GM23338 (cell line): ENCODE results near the gene MTCL1. TPM values are rescaled to one million over a fixed set of nuclear protein-coding genes. Genes with fewer than 3 reads are reported as not detected.

ENCODE experiments used
- ATAC-seq: fragments of 200-7000 bp; cut with Tn5 transposase; 3 replicates; pipeline ENCODE4 v1.9.1; 2020
- DNase-seq: peaks from one replicate; pipeline ENCODE4 v3.0.0-alpha.2; 2015; ENCODE audit warnings: low spot score
- H2AFZ ChIP-seq: fragments of 200-600 bp; sonication (generic); 2 replicates; pipeline ENCODE4 v1.8.0; 2016; ENCODE audit warnings: antibody characterized with exemption, mild to moderate bottlenecking, moderate library complexity
- H3F3A ChIP-seq: fragments of 200-600 bp; sonication (generic); replicated peaks from 2 replicates; pipeline ENCODE4 v1.8.0; 2017; ENCODE audit warnings: antibody characterized with exemption, mixed run types, low read depth
- H3K27ac ChIP-seq: fragments of 200-600 bp; sonication (generic); 2 replicates; pipeline ENCODE4 v1.6.1; 2016; ENCODE audit warnings: low read depth
- H3K27me3 ChIP-seq: fragments of 200-600 bp; sonication (generic); 2 replicates; pipeline ENCODE4 v1.8.0; 2016; ENCODE audit warnings: mild to moderate bottlenecking, mixed run types, moderate library complexity; ENCODE audit not compliant: insufficient read depth
- H3K36me3 ChIP-seq: fragments of 200-600 bp; sonication (generic); 2 replicates; pipeline ENCODE4 v1.8.0; 2016; ENCODE audit warnings: mild to moderate bottlenecking; ENCODE audit not compliant: insufficient read depth
- H3K4me1 ChIP-seq: fragments of 200-600 bp; sonication (generic); 2 replicates; pipeline ENCODE4 v1.8.0; 2016; ENCODE audit warnings: mild to moderate bottlenecking, moderate library complexity; ENCODE audit not compliant: insufficient read depth
- H3K4me2 ChIP-seq: fragments of 200-600 bp; sonication (generic); 2 replicates; pipeline ENCODE4 v1.7.1; 2017; ENCODE audit warnings: mixed run types
- H3K4me3 ChIP-seq: fragments of 200-600 bp; sonication (generic); 2 replicates; pipeline ENCODE4 v1.6.1; 2016; ENCODE audit warnings: mixed run types
- H3K79me2 ChIP-seq: fragments of 200-600 bp; sonication (generic); replicated peaks from 2 replicates; pipeline ENCODE4 v1.8.0; 2017; ENCODE audit warnings: mild to moderate bottlenecking; ENCODE audit not compliant: insufficient read depth
- H3K9me2 ChIP-seq: fragments of 200-600 bp; sonication (generic); 2 replicates; pipeline ENCODE4 v1.8.0; 2017; ENCODE audit not compliant: insufficient read depth
- H4K20me1 ChIP-seq: fragments of 200-600 bp; sonication (generic); replicated peaks from 2 replicates; pipeline ENCODE4 v1.8.0; 2017; ENCODE audit warnings: mild to moderate bottlenecking; ENCODE audit not compliant: insufficient read depth
- H3K27ac Mint-ChIP-seq: 2 replicates; pipeline ENCODE4 v1.8.0; 2020; ENCODE audit warnings: inconsistent platforms, mild to moderate bottlenecking, moderate library complexity, mixed read lengths
- H3K27me3 Mint-ChIP-seq: 3 replicates; pipeline ENCODE4 v1.8.0; 2022; ENCODE audit warnings: low read depth, mild to moderate bottlenecking, moderate library complexity, mixed read lengths, inconsistent platforms; ENCODE audit not compliant: insufficient read depth, poor library complexity
- H3K36me3 Mint-ChIP-seq: 3 replicates; pipeline ENCODE4 v1.8.0; 2021; ENCODE audit warnings: low read depth, mild to moderate bottlenecking, inconsistent platforms, moderate library complexity, mixed read lengths
- H3K4me1 Mint-ChIP-seq: 3 replicates; pipeline ENCODE4 v1.8.0; 2020; ENCODE audit warnings: mild to moderate bottlenecking, inconsistent platforms, mixed read lengths
- H3K4me3 Mint-ChIP-seq: 3 replicates; pipeline ENCODE4 v1.8.0; 2021; ENCODE audit warnings: moderate library complexity, mild to moderate bottlenecking, inconsistent platforms, mixed read lengths
- H3K9me3 Mint-ChIP-seq: 3 replicates; pipeline ENCODE4 v1.8.0; 2020; ENCODE audit warnings: moderate library complexity, mild to moderate bottlenecking, inconsistent platforms, mixed read lengths
- CREB1 ChIP-seq: fragments of 250-450 bp; sonication (Bioruptor Pico); IDR thresholded peaks from 2 replicates; pipeline ENCODE4 v1.5.0; 2020; ENCODE audit warnings: low read depth, mild to moderate bottlenecking, moderate library complexity
- EZH2 ChIP-seq: fragments of 200-600 bp; sonication (generic); IDR thresholded peaks from one replicate; pipeline ENCODE4 v1.8.0; 2017; ENCODE audit warnings: antibody characterized with exemption, mild to moderate bottlenecking, low read depth; ENCODE audit not compliant: unreplicated experiment
- EZH2phosphoT487 ChIP-seq: fragments of 200-600 bp; sonication (generic); IDR thresholded peaks from one replicate; pipeline ENCODE4 v1.8.1; 2018; ENCODE audit warnings: antibody characterized with exemption; ENCODE audit not compliant: unreplicated experiment
- JUNB ChIP-seq: IDR thresholded peaks from one replicate; pipeline ENCODE4 v1.6.1; 2016; ENCODE audit warnings: antibody characterized with exemption; ENCODE audit not compliant: unreplicated experiment
- NANOG ChIP-seq: IDR thresholded peaks from 2 replicates; pipeline ENCODE4 v1.6.1; 2016; ENCODE audit warnings: antibody characterized with exemption, borderline replicate concordance
- POLR2AphosphoS5 ChIP-seq: IDR thresholded peaks from 2 replicates; pipeline ENCODE4 v1.6.1; 2016; ENCODE audit warnings: antibody characterized with exemption, low read depth
- STAT1 ChIP-seq: IDR thresholded peaks from one replicate; pipeline ENCODE4 v1.6.1; 2016; ENCODE audit warnings: antibody characterized with exemption; ENCODE audit not compliant: unreplicated experiment
- ZNF114 ChIP-seq: fragments of 250-450 bp; sonication (Bioruptor Pico); IDR thresholded peaks from 2 replicates; pipeline ENCODE4 v1.5.0; 2020; ENCODE audit warnings: mild to moderate bottlenecking, moderate library complexity
- ZNF331 ChIP-seq: fragments of 250-450 bp; sonication (Bioruptor Pico); IDR thresholded peaks from 2 replicates; pipeline ENCODE4 v1.5.0; 2020; ENCODE audit warnings: low read depth, mild to moderate bottlenecking, moderate library complexity
- ZNF462 ChIP-seq: fragments of 250-450 bp; sonication (Bioruptor Pico); IDR thresholded peaks from 2 replicates; pipeline ENCODE4 v1.5.0; 2020; ENCODE audit warnings: mild to moderate bottlenecking, moderate library complexity
- polyA plus RNA-seq: library from polyadenylated mRNA; unstranded; fragments of >200 nt; fragmentation: Nextera tagmentation; extraction: Ambion mirVana; gene quantifications from 2 replicates; pipeline ENCODE4 v1.2.1, GENCODE V29; 2016
- total RNA-seq: library from RNA; depleted of rRNA; stranded (reverse); fragments of >200 nt; shearing (Covaris generic); gene quantifications from 2 replicates; pipeline ENCODE4 v1.2.3, GENCODE V29; 2014
- TF ChIP-seq, protein P1 (sequence below): IDR thresholded peaks from one replicate; pipeline ENCODE4 v1.6.1; 2018; ENCODE audit warnings: antibody characterized with exemption; ENCODE audit not compliant: unreplicated experiment
- TF ChIP-seq, protein P2 (sequence below): IDR thresholded peaks from 2 replicates; pipeline ENCODE4 v1.6.1; 2016; ENCODE audit warnings: antibody characterized with exemption
- TF ChIP-seq, protein P3 (sequence below), 2 experiments: fragments of 200-600 bp in 1 of 2; sonication (generic) in 1 of 2; conservative IDR thresholded peaks; 2 replicates each; pipeline versions ENCODE4 v1.5.1 to v1.6.1; 2016 to 2017; ENCODE audit warnings: antibody characterized with exemption in 2 of 2, low read depth in 2 of 2, mild to moderate bottlenecking in 2 of 2, moderate library complexity in 1 of 2

MTCL1 gene
- total and polyA plus RNA-seq, 2 experiments from 2014 or later, result 14.4 to 45.0 TPM

DNA sequence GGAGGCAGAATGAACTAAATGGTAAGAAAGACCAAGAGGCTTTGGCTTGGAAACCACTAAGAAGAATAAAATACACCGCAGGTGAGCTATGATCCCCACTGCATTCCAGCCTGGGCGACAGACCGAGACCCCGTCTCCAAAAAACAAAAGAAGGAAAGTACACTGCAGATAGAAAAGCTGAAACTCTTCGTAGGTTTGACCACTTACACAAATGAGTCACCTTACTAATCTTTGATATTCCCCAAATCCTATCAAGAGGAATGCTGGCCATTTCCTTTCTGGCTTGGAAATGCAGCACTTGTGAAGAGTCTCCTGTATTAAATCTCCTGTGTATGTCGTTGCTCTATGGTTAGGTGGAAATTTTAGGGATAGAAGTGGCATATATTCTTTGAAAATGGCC lies 108.8 kb downstream of the MTCL1 start:
- peaks cover 5% of the 10 kb centered on the region; the same call in 1 of the 2 replicates for H4K20me1 ChIP-seq
- H3K4me1 Mint-ChIP-seq, result peaks cover 3% of the 10 kb centered on the region; the same call in 1 of the 3 replicates
- no peak overlapping the region for H2AFZ ChIP-seq
- no peaks in the 10 kb centered on the region for H3K27me3 Mint-ChIP-seq
- no peaks in the 10 kb centered on the region; the same call in 1 of the 2 replicates for H3K4me1 ChIP-seq
- DNase-seq (no peak), ATAC-seq (no peak)
- no peaks in the 10 kb centered on the region for H3K27me3 ChIP-seq
- H3K9me3 Mint-ChIP-seq, result no peaks in the 10 kb centered on the region
- no peak overlapping the region for H3K4me3 Mint-ChIP-seq
- H3K4me3 ChIP-seq, result no peak overlapping the region
- no peaks in the 10 kb centered on the region; the same call in 1 of the 2 replicates for H3K9me2 ChIP-seq
- H3K79me2 ChIP-seq, result no peaks in the 10 kb centered on the region
- H3F3A ChIP-seq, result no peaks in the 10 kb centered on the region
- H3K36me3 ChIP-seq, result peaks cover 16% of the 10 kb centered on the region
- H3K27ac Mint-ChIP-seq, result no peak overlapping the region
- H3K4me2 ChIP-seq, result no peak overlapping the region
- TF ChIP-seq NANOG (no peak), JUNB (no peak), POLR2AphosphoS5 (no peak), ZNF462 (no peak), ZNF331 (CRISPR knock-in tag) (no peak), STAT1 (no peak), EZH2 (no peak), ZNF114 (no peak), CREB1 (no peak), EZH2phosphoT487 (no peak)
- TF ChIP-seq, protein P1, sequence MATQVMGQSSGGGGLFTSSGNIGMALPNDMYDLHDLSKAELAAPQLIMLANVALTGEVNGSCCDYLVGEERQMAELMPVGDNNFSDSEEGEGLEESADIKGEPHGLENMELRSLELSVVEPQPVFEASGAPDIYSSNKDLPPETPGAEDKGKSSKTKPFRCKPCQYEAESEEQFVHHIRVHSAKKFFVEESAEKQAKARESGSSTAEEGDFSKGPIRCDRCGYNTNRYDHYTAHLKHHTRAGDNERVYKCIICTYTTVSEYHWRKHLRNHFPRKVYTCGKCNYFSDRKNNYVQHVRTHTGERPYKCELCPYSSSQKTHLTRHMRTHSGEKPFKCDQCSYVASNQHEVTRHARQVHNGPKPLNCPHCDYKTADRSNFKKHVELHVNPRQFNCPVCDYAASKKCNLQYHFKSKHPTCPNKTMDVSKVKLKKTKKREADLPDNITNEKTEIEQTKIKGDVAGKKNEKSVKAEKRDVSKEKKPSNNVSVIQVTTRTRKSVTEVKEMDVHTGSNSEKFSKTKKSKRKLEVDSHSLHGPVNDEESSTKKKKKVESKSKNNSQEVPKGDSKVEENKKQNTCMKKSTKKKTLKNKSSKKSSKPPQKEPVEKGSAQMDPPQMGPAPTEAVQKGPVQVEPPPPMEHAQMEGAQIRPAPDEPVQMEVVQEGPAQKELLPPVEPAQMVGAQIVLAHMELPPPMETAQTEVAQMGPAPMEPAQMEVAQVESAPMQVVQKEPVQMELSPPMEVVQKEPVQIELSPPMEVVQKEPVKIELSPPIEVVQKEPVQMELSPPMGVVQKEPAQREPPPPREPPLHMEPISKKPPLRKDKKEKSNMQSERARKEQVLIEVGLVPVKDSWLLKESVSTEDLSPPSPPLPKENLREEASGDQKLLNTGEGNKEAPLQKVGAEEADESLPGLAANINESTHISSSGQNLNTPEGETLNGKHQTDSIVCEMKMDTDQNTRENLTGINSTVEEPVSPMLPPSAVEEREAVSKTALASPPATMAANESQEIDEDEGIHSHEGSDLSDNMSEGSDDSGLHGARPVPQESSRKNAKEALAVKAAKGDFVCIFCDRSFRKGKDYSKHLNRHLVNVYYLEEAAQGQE, result no peak
- TF ChIP-seq, protein P2, sequence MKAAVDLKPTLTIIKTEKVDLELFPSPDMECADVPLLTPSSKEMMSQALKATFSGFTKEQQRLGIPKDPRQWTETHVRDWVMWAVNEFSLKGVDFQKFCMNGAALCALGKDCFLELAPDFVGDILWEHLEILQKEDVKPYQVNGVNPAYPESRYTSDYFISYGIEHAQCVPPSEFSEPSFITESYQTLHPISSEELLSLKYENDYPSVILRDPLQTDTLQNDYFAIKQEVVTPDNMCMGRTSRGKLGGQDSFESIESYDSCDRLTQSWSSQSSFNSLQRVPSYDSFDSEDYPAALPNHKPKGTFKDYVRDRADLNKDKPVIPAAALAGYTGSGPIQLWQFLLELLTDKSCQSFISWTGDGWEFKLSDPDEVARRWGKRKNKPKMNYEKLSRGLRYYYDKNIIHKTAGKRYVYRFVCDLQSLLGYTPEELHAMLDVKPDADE, result no peak
- TF ChIP-seq, protein P3, sequence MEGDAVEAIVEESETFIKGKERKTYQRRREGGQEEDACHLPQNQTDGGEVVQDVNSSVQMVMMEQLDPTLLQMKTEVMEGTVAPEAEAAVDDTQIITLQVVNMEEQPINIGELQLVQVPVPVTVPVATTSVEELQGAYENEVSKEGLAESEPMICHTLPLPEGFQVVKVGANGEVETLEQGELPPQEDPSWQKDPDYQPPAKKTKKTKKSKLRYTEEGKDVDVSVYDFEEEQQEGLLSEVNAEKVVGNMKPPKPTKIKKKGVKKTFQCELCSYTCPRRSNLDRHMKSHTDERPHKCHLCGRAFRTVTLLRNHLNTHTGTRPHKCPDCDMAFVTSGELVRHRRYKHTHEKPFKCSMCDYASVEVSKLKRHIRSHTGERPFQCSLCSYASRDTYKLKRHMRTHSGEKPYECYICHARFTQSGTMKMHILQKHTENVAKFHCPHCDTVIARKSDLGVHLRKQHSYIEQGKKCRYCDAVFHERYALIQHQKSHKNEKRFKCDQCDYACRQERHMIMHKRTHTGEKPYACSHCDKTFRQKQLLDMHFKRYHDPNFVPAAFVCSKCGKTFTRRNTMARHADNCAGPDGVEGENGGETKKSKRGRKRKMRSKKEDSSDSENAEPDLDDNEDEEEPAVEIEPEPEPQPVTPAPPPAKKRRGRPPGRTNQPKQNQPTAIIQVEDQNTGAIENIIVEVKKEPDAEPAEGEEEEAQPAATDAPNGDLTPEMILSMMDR (conservative IDR thresholded peaks at IDR 0.05; ENCODE audit: low read depth in 2 of 2), result no peak
- peaks cover 58% of the 10 kb centered on the region for H3K36me3 Mint-ChIP-seq
- no peak overlapping the region; the same call in 1 of the 2 replicates for H3K27ac ChIP-seq
